Keratinocyte (primary cell): ENCODE results near the gene RGS10. TPM values are rescaled to one million over a fixed set of nuclear protein-coding genes. Genes with fewer than 3 reads are reported as not detected.

Source experiments
- DNase-seq: peaks from one replicate; pipeline ENCODE4 v3.0.0-alpha.2; 2011; ENCODE audit warnings: low read depth, missing footprints, low spot score
- FAIRE-seq: peaks from 2 replicates; lab custom pipeline; 2011; peaks lifted over from hg19 to GRCh38; lab: Jason Lieb, UNC
- H2AFZ ChIP-seq: 2 replicates; pipeline ENCODE4 v1.6.0; 2012; ENCODE audit warnings: low read length, control low read depth, inconsistent platforms; ENCODE audit not compliant: control insufficient read depth
- H3K27ac ChIP-seq: 2 replicates; pipeline ENCODE4 v1.5.1; 2011; ENCODE audit warnings: low read length; ENCODE audit not compliant: control insufficient read depth, insufficient read depth
- H3K27me3 ChIP-seq: 3 replicates; pipeline ENCODE4 v1.6.0; 2011; ENCODE audit warnings: low read length; ENCODE audit not compliant: control insufficient read depth, insufficient read depth; ENCODE audit errors: extremely low read depth
- H3K36me3 ChIP-seq, 2 experiments: 2 replicates in 1 of 2; 3 replicates in 1 of 2; pipeline ENCODE4 v1.5.1; 2011; ENCODE audit warnings: low read length in 2 of 2, mild to moderate bottlenecking in 1 of 2; ENCODE audit not compliant: control insufficient read depth in 2 of 2, insufficient read depth in 2 of 2; ENCODE audit errors: extremely low read depth in 1 of 2
- H3K4me1 ChIP-seq: 3 replicates; pipeline ENCODE4 v1.5.1; 2011; ENCODE audit warnings: low read length; ENCODE audit not compliant: control insufficient read depth, insufficient read depth; ENCODE audit errors: extremely low read depth
- H3K4me2 ChIP-seq: 3 replicates; pipeline ENCODE4 v1.6.0; 2011; ENCODE audit warnings: low read depth, low read length; ENCODE audit not compliant: control insufficient read depth, insufficient read depth; ENCODE audit errors: extremely low read depth
- H3K4me3 ChIP-seq, 3 experiments: fragments of 200-600 bp in 1 of 3; sonication (generic) in 1 of 3; 2 replicates in 2 of 3; 3 replicates in 1 of 3; pipeline ENCODE4 v1.5.1; 2011 to 2016; ENCODE audit warnings: low read length in 3 of 3, mild to moderate bottlenecking in 3 of 3, control low read depth in 2 of 3, inconsistent platforms in 1 of 3, low read depth in 1 of 3, mixed read lengths in 1 of 3, mixed run types in 1 of 3, moderate library complexity in 1 of 3; ENCODE audit not compliant: control insufficient read depth in 2 of 3, insufficient read depth in 2 of 3; ENCODE audit errors: extremely low read depth in 1 of 3
- H3K79me2 ChIP-seq: 2 replicates; pipeline ENCODE4 v1.6.0; 2012; ENCODE audit warnings: low read length; ENCODE audit not compliant: control insufficient read depth, insufficient read depth
- H3K9ac ChIP-seq: 3 replicates; pipeline ENCODE4 v1.6.0; 2011; ENCODE audit warnings: low read length; ENCODE audit not compliant: control insufficient read depth, insufficient read depth; ENCODE audit errors: extremely low read depth
- H3K9me1 ChIP-seq: 3 replicates; pipeline ENCODE4 v1.6.0; 2011; ENCODE audit warnings: low read length; ENCODE audit not compliant: control insufficient read depth, insufficient read depth; ENCODE audit errors: extremely low read depth
- H3K9me3 ChIP-seq: 2 replicates; pipeline ENCODE4 v1.5.1; 2012; ENCODE audit warnings: low read depth, low read length; ENCODE audit not compliant: control insufficient read depth
- H4K20me1 ChIP-seq: 3 replicates; pipeline ENCODE4 v1.6.0; 2011; ENCODE audit warnings: low read length; ENCODE audit not compliant: control insufficient read depth, insufficient read depth; ENCODE audit errors: extremely low read depth
- CTCF ChIP-seq, 3 experiments: IDR thresholded peaks in 1 of 3; conservative IDR thresholded peaks in 1 of 3; optimal IDR thresholded peaks in 1 of 3; 2 replicates in 2 of 3; 3 replicates in 1 of 3; pipeline versions ENCODE3 to v1.5.1; 2011; ENCODE audit warnings: low read length in 3 of 3, mild to moderate bottlenecking in 3 of 3, moderate library complexity in 2 of 3, control low read depth in 1 of 3, inconsistent platforms in 1 of 3; ENCODE audit not compliant: insufficient read depth in 2 of 3; ENCODE audit errors: extremely low read depth in 1 of 3
- EZH2 ChIP-seq: IDR thresholded peaks from one replicate; pipeline ENCODE4 v1.6.1; 2012; ENCODE audit warnings: inconsistent platforms, mild to moderate bottlenecking, low read length, moderate library complexity
- dilution Hi-C: fragments of 300-500 bp; cut with MboI; formaldehyde crosslinking; loops from one replicate; pipeline ENCODE4 v1.7.0; 2020; ENCODE audit warnings: low sequenced_read_pairs; ENCODE audit not compliant: extremely low pct_ligation_motif_present
- polyA plus RNA-seq, 5 experiments: library from polyadenylated mRNA; depleted of rRNA in 3 of 5; stranded (reverse) in 3 of 5; stranded (forward) in 1 of 5; unstranded in 1 of 5; fragments of >200 nt; gene quantifications; 1 replicate in 1 of 5; 2 replicates in 3 of 5; 3 replicates in 1 of 5; pipeline versions ENCODE4 v1.2.1 to v1.2.3, GENCODE V29; 2011 to 2012; ENCODE audit warnings: missing spikeins in 2 of 5, low read depth in 1 of 5, low replicate concordance in 1 of 5

The RGS10 gene
- polyA plus RNA-seq, 1 donor (not counting 4 experiments of a cell fraction or from before 2014, with no cell fraction given): 87.8 TPM

GRCh38 chr10:119545310-119545709 is 2.8 kb upstream of the RGS10 start:
- H3K27ac ChIP-seq: no peak overlapping the region
- peaks cover 20% of the 10 kb centered on the region for H3K79me2 ChIP-seq
- TF ChIP-seq EZH2 (no peak), CTCF (optimal IDR thresholded peaks at IDR 0.05 in 1 of 3, IDR thresholded peaks at IDR 0.05 in 1 of 3, conservative IDR thresholded peaks at IDR 0.05 in 1 of 3; ENCODE audit: extremely low read depth in 1 of 3, insufficient read depth in 2 of 3, low read length in 3 of 3) (no peak)
- FAIRE-seq: no peak
- no peaks in the 10 kb centered on the region for H3K9me3 ChIP-seq
- H3K36me3 ChIP-seq: no peaks in the 10 kb centered on the region
- H2AFZ ChIP-seq: no peak overlapping the region
- no peaks in the 10 kb centered on the region for H4K20me1 ChIP-seq
- H3K4me1 ChIP-seq: peaks cover 39% of the 10 kb centered on the region
- no peaks in the 10 kb centered on the region for H3K27me3 ChIP-seq
- H3K9me1 ChIP-seq: no peaks in the 10 kb centered on the region
- H3K9ac ChIP-seq: no peak overlapping the region
- DNase-seq: no peak
- H3K4me2 ChIP-seq: no peak overlapping the region
- H3K4me3 ChIP-seq: no peak overlapping the region
- dilution Hi-C loops: no loop called here

DNA sequence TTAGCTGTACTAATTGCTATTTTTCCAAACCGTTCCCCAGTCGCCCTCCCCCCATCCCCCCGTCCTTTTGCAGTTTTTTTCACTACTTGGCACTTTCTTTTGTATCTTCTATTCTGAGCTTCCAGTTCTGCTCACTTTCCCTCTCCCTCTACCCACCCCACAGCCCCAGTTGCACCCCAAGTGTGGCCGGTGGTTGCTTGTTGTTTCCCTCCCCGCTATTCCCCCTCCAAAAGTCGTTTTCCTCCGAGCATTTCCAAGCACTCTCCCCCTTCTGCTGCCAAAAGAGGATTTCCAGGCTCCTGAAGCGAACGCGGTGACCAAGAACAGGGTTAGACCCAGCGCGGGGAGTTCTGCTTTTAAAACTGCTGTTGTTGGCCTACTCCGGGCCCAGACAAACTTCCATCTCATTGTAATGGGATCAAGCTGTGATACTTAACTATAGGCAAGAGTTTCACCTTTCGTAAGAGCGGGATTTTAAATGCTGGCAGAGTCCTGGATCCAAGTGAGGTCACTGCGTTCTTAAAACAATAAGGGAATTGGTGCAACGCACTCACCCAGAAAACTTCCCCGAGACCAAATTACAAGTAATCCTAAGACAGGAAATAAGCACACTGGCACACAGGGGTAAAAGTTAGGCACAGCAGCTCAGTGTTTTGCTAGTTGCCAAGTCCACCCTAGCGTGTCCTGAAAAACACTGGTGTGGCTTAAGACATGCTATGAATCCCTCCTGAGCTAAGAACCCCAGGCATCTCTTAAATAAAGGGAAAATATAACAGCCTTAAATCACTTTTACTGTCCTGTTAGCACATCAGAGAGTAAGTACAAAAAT is 1.5 kb upstream of the RGS10 start:
- no peak for TF ChIP-seq EZH2
- no peak for TF ChIP-seq CTCF (optimal IDR thresholded peaks at IDR 0.05 in 1 of 3, IDR thresholded peaks at IDR 0.05 in 1 of 3, conservative IDR thresholded peaks at IDR 0.05 in 1 of 3; ENCODE audit: extremely low read depth in 1 of 3, insufficient read depth in 2 of 3, low read length in 3 of 3)
- Histone ChIP-seq H3K36me3 (no peaks in the 10 kb centered on the region), H3K27ac (no peak overlapping the region), H3K9me1 (no peaks in the 10 kb centered on the region), H4K20me1 (no peaks in the 10 kb centered on the region), H3K9me3 (no peaks in the 10 kb centered on the region), H3K27me3 (no peaks in the 10 kb centered on the region), H3K79me2 (peaks cover 31% of the 10 kb centered on the region), H2AFZ (no peak overlapping the region), H3K4me2 (peak overlapping the region; percentile 73), H3K4me1 (peaks cover 36% of the 10 kb centered on the region), H3K9ac (no peak overlapping the region), H3K4me3 (peak overlapping the region in 1 of 3 experiments; percentile 64)
- DNase-seq (no peak), FAIRE-seq (no peak)
- dilution Hi-C loops: no loop called here
